Fibroblast of lung (primary cell): Measurements from ENCODE around the gene MRPL58. TPM values are rescaled to one million over a fixed set of nuclear protein-coding genes. Genes with fewer than 3 reads are reported as not detected.

Source experiments
- DNase-seq, 2 donors: peaks; one replicate each; pipeline versions ENCODE4 v3.0.0 to v3.0.0-alpha.2; 2010; ENCODE audit warnings: low read depth in 2 of 2
- H2AFZ ChIP-seq: 2 replicates; pipeline ENCODE4 v1.5.1; 2012; ENCODE audit warnings: low read length, control low read depth, inconsistent platforms
- H3K27ac ChIP-seq: 2 replicates; pipeline ENCODE4 v1.5.1; 2011; ENCODE audit warnings: low read length, control low read depth; ENCODE audit not compliant: insufficient read depth
- H3K27me3 ChIP-seq: 2 replicates; pipeline ENCODE4 v1.5.1; 2011; ENCODE audit warnings: mild to moderate bottlenecking, low read length; ENCODE audit not compliant: control insufficient read depth, insufficient read depth
- H3K36me3 ChIP-seq: 2 replicates; pipeline ENCODE4 v1.5.1; 2011; ENCODE audit warnings: low read length; ENCODE audit not compliant: control insufficient read depth, insufficient read depth
- H3K4me1 ChIP-seq: 2 replicates; pipeline ENCODE4 v1.5.1; 2011; ENCODE audit warnings: low read length; ENCODE audit not compliant: control insufficient read depth, insufficient read depth; ENCODE audit errors: extremely low read depth
- H3K4me2 ChIP-seq: 2 replicates; pipeline ENCODE4 v1.5.1; 2011; ENCODE audit warnings: low read length, control low read depth; ENCODE audit not compliant: insufficient read depth; ENCODE audit errors: extremely low read depth
- H3K4me3 ChIP-seq, 4 experiments: fragments of 200-600 bp in 1 of 4; sonication (generic) in 1 of 4; replicated peaks in 1 of 4; 2 replicates each; pipeline ENCODE4 v1.5.1; 2011 to 2016; ENCODE audit warnings: low read length in 4 of 4, low read depth in 3 of 4, mild to moderate bottlenecking in 3 of 4, control low read depth in 2 of 4, inconsistent platforms in 1 of 4, mixed read lengths in 1 of 4; ENCODE audit not compliant: insufficient read depth in 1 of 4; ENCODE audit errors: control extremely low read depth in 1 of 4
- H3K79me2 ChIP-seq: 2 replicates; pipeline ENCODE4 v1.5.1; 2012; ENCODE audit warnings: mild to moderate bottlenecking, low read length, inconsistent platforms; ENCODE audit not compliant: control insufficient read depth, insufficient read depth
- H3K9ac ChIP-seq: 2 replicates; pipeline ENCODE4 v1.5.1; 2011; ENCODE audit warnings: mild to moderate bottlenecking, low read length, control low read depth; ENCODE audit not compliant: insufficient read depth
- H3K9me3 ChIP-seq: 2 replicates; pipeline ENCODE4 v1.5.1; 2012; ENCODE audit warnings: low read depth, low read length; ENCODE audit not compliant: control insufficient read depth, insufficient read depth
- H4K20me1 ChIP-seq: 2 replicates; pipeline ENCODE4 v1.5.1; 2011; ENCODE audit warnings: low read length; ENCODE audit not compliant: control insufficient read depth, insufficient read depth; ENCODE audit errors: extremely low read depth
- EZH2 ChIP-seq: IDR thresholded peaks from 2 replicates; pipeline ENCODE4 v1.5.1; 2012; ENCODE audit warnings: low read length, control low read depth, mild to moderate bottlenecking; ENCODE audit errors: missing control alignments
- polyA plus RNA-seq, 2 donors: library from polyadenylated mRNA; depleted of rRNA in 1 of 2; stranded (reverse) in 1 of 2; unstranded in 1 of 2; fragments of >200 nt; gene quantifications; 2 replicates each; pipeline ENCODE4 v1.2.1, GENCODE V29; 2011 to 2012; ENCODE audit warnings: missing spikeins in 1 of 2
- total RNA-seq: library from RNA; depleted of rRNA; stranded (reverse); fragments of >200 nt; gene quantifications from 2 replicates; pipeline ENCODE4 v1.2.1, GENCODE V29; 2014
- TF ChIP-seq, protein P1 (sequence below), 2 donors: IDR thresholded peaks in 1 of 2; conservative IDR thresholded peaks in 1 of 2; 1 replicate in 1 of 2; 2 replicates in 1 of 2; pipeline ENCODE4 v1.5.1; 2011 to 2012; ENCODE audit warnings: low read length in 2 of 2, control low read depth in 1 of 2, inconsistent platforms in 1 of 2, low read depth in 1 of 2, mild to moderate bottlenecking in 1 of 2

MRPL58 gene
- total and polyA plus RNA-seq, 2 donors (not counting 1 experiment from before 2014, with no cell fraction given) = 35.2 to 49.1 TPM

DNA sequence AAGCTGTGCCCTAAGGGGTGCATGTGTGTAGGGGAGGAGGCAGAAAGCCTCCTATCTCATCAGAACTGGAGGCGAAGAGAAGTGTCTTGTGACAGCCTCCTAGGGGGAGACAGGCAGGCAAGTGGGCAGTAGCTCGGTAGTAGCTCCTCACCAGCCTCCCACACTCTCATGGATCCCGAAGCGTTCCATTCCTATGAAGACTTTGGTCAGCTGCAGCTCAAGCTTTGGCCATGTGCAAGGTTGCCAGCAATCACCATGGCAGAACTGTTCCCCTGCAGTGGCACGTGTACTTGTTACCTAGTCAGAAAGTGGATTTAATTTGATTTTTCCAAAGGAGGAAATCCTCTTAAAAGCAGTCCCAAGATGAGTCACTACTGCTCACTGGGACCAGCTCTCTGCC, 6.7 kb downstream of the MRPL58 start:
- TF ChIP-seq EZH2 = no peak
- TF ChIP-seq, protein P1, sequence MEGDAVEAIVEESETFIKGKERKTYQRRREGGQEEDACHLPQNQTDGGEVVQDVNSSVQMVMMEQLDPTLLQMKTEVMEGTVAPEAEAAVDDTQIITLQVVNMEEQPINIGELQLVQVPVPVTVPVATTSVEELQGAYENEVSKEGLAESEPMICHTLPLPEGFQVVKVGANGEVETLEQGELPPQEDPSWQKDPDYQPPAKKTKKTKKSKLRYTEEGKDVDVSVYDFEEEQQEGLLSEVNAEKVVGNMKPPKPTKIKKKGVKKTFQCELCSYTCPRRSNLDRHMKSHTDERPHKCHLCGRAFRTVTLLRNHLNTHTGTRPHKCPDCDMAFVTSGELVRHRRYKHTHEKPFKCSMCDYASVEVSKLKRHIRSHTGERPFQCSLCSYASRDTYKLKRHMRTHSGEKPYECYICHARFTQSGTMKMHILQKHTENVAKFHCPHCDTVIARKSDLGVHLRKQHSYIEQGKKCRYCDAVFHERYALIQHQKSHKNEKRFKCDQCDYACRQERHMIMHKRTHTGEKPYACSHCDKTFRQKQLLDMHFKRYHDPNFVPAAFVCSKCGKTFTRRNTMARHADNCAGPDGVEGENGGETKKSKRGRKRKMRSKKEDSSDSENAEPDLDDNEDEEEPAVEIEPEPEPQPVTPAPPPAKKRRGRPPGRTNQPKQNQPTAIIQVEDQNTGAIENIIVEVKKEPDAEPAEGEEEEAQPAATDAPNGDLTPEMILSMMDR (conservative IDR thresholded peaks at IDR 0.05 in 1 of 2, IDR thresholded peaks at IDR 0.05 in 1 of 2; ENCODE audit: low read depth in 1 of 2, low read length in 2 of 2) = no peak

DNA sequence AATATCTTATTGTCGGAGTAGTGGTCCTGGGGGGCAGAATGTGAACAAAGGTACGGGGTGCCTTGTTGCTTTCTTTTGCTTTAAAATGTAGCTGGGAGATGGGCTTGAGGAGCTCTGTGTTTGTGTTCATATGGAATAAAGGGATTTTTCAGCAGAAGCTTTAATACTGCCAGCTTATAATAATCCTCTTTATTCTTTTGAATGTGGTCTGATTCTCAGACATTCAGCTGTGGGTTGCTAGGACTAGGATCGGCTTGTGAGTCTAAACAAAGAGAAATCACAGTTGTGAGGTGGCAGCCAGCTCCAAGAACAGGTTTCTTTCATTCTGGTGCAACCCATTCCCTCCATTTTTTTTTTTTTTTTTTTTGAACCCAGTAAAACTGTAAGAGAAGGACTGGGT, 7.2 kb downstream of the MRPL58 start:
- H3K27me3 ChIP-seq = no peaks in the 10 kb centered on the region

More for the DNA sequence above, 6.7 kb downstream of the MRPL58 start:
- H3K9ac ChIP-seq = no peak overlapping the region
- no peaks in the 10 kb centered on the region for H4K20me1 ChIP-seq
- no peak overlapping the region for H3K4me2 ChIP-seq
- no peaks in the 10 kb centered on the region for H3K9me3 ChIP-seq
- no peaks in the 10 kb centered on the region for H3K27me3 ChIP-seq
- H3K36me3 ChIP-seq = peaks cover 13% of the 10 kb centered on the region
- H3K4me1 ChIP-seq = no peaks in the 10 kb centered on the region
- DNase-seq = no peak
- no peak overlapping the region for H2AFZ ChIP-seq
- H3K4me3 ChIP-seq = no peak overlapping the region
- peaks cover 5% of the 10 kb centered on the region for H3K79me2 ChIP-seq
- no peak overlapping the region for H3K27ac ChIP-seq

DNA sequence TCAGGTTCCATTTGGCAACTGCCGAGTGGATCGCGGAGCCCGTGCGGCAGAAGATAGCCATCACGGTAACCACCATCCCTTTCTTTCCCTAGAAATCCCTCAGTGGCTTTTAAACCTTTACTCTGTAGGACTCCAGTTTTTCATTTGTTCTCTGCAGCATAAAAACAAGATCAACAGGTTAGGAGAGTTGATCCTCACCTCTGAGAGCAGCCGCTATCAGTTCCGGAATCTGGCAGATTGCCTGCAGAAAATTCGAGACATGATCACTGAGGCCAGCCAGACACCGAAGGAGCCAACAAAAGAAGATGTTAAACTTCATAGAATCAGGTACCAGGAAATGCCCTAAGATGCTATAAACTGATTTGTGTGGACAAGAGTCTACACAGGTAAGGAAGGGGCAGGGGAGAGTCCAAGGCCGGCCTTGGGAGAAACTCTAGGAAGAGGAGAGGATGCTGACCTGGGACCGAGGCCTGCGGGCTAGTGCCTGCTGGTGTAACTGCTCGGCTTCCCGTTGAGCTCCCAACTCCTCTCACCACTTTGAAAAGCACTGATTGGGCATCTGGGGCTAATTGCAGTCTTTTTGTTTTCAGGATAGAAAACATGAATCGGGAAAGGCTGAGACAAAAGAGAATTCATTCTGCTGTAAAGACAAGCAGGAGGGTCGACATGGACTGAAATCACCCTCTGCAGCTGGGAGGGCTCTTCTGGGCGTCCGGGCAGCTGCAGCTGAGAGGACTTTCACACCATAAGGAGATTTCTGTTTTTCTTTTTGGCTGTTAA, 8.1 kb downstream of the MRPL58 start:
- H3K27me3 ChIP-seq = no peaks in the 10 kb centered on the region
- H2AFZ ChIP-seq = no peak overlapping the region
- H3K9me3 ChIP-seq = no peaks in the 10 kb centered on the region
- no peaks in the 10 kb centered on the region for H3K79me2 ChIP-seq
- H3K4me1 ChIP-seq = no peaks in the 10 kb centered on the region
- TF ChIP-seq, protein P1 (conservative IDR thresholded peaks at IDR 0.05 in 1 of 2, IDR thresholded peaks at IDR 0.05 in 1 of 2; ENCODE audit: low read depth in 1 of 2, low read length in 2 of 2) = no peak
- no peak for TF ChIP-seq EZH2
- H3K27ac ChIP-seq = no peak overlapping the region
- H4K20me1 ChIP-seq = no peaks in the 10 kb centered on the region
- H3K4me2 ChIP-seq = no peak overlapping the region
- DNase-seq = no peak
- no peak overlapping the region for H3K4me3 ChIP-seq
- H3K9ac ChIP-seq = no peak overlapping the region
- H3K36me3 ChIP-seq = peaks cover 13% of the 10 kb centered on the region

More for the DNA sequence above, 7.2 kb downstream of the MRPL58 start:
- Histone ChIP-seq H3K4me1 (no peaks in the 10 kb centered on the region), H3K4me3 (no peak overlapping the region), H2AFZ (no peak overlapping the region), H3K9me3 (no peaks in the 10 kb centered on the region), H4K20me1 (no peaks in the 10 kb centered on the region), H3K36me3 (peaks cover 13% of the 10 kb centered on the region), H3K27ac (no peak overlapping the region), H3K4me2 (no peak overlapping the region), H3K9ac (no peak overlapping the region), H3K79me2 (peaks cover 3% of the 10 kb centered on the region)
- DNase-seq = no peak
- TF ChIP-seq, protein P1 (conservative IDR thresholded peaks at IDR 0.05 in 1 of 2, IDR thresholded peaks at IDR 0.05 in 1 of 2; ENCODE audit: low read depth in 1 of 2, low read length in 2 of 2) = no peak
- no peak for TF ChIP-seq EZH2
